GM18870 (cell line): ENCODE data around the gene TCOF1.
A peak's percentile ranks its signal among the peaks of the same experiment; 100 is the strongest.

Experiments
- ATAC-seq: cut with Tn5 transposase; IDR thresholded peaks from one replicate; pipeline ENCODE4 v1.9.1; 2021; ENCODE audit warnings: moderate library complexity; ENCODE audit not compliant: unreplicated experiment

TCOF1 gene

DNA sequence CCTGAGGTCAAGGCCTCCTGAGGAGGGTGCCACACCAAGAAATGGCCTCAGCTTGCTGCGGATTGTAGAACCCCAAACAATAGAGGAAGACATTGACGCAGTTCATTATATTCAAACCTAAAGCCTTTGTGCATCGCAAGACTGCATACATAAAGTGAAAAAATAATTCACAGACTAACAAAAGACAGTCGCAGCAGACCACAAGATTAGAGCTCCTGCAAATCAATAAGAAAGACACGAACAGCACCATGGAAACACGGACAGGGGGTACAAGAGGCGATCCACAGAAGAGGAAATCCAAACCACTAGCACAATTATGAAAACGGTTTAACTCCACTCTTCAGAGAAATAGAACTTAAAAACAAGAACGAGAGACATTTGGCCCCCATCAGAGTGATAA is 10.0 kb upstream of the TCOF1 start:
- no peak for ATAC-seq

GRCh38 chr5:150349681-150350275 is 7.7 kb upstream of the TCOF1 start:
- no peak for ATAC-seq

DNA sequence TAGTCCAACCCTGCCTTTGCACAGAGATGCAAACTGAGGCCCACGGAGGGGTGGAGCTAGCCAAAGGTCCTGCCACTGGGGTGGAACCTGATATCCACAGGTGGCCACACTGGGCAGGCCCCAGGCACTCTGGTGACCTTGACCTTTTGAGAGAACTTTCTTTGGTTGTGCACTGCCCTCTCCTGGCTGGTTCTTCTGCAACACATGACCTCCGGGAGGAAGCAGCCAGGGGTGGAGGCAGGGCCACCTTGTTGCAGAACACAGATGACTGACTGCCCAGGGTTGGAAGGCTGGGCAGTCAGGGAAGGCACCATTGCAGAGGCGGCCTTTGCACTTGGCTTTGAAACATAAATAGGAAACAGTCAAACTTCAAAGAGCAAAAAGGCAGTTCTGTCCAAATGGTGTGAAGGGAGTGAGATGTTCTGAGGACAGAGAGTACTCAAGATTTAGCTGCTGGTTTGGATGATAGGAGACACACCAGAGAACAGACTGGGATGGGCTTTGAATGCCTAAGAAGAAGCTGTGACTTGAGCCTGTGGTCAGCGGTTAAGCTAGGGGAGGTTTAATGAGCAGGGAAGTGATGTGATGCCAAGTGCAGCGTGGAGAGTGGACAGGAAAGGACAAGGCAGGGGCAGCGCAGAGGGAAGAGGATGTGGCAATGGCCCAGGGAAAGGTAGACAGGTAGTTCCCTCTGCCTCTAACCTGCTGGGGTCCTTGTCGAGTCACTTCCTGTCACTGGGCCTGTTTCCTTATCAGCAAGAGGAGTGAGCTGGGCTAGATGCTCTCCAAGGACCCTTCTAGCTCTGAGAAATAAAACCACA is 6.8 kb upstream of the TCOF1 start:
- peak; percentile 86 for ATAC-seq

- no peak for ATAC-seq
These were observed 5.1 kb upstream of the TCOF1 start for GRCh38 chr5:150352244-150353031.

DNA sequence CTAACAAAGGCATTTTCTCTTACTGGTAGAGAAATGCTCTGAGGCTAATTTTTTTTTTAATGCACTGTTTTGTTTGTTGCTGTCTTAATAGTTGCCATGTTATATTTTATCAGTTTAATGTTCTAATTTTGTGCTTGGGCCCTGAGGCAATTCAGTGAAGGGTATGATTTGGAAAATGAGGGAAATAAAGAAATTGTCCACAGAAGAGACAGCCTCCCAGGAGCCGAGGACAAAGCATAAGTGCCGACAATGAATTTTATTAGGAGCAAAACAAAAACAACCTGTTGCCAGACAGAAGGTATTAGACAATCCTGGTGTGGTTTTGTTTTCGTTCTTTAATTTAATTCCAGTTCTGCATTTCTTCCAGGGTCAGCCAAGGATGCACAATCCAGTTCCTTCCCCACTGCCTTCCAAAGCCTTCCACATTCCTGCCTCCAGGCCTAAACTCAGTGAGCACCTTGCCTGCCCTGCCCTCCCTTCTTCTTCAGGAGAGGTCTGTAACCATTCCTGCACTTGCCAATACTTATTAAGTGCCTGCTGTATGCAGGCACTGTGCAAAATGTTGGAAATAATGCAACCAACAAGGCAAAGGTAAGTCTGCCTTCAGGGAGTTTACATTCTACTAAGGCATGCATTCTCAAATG is 4.3 kb upstream of the TCOF1 start:
- no peak for ATAC-seq

DNA sequence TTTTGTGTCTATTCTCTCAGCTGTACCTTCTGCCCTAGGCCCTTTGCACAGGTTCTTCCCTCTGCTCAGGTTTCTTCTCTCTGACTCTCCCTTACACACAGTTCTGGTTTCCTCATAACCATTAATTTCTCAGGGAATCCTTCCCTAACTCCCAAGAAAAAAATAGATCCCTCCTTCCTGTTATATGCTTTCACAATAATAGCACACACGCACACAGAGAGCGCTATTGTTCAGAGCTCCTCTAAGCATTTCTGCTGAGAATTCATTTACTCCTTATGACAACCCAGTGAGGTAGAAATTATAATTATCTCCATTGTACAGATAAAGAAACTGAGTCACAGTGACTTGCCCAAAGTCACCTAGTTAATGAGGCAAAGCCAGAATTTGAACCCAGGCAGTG is 1.7 kb upstream of the TCOF1 start:
- no peak for ATAC-seq

GRCh38 chr5:150356575-150357294 is 762 bp upstream of the TCOF1 start:
- no peak for ATAC-seq

DNA sequence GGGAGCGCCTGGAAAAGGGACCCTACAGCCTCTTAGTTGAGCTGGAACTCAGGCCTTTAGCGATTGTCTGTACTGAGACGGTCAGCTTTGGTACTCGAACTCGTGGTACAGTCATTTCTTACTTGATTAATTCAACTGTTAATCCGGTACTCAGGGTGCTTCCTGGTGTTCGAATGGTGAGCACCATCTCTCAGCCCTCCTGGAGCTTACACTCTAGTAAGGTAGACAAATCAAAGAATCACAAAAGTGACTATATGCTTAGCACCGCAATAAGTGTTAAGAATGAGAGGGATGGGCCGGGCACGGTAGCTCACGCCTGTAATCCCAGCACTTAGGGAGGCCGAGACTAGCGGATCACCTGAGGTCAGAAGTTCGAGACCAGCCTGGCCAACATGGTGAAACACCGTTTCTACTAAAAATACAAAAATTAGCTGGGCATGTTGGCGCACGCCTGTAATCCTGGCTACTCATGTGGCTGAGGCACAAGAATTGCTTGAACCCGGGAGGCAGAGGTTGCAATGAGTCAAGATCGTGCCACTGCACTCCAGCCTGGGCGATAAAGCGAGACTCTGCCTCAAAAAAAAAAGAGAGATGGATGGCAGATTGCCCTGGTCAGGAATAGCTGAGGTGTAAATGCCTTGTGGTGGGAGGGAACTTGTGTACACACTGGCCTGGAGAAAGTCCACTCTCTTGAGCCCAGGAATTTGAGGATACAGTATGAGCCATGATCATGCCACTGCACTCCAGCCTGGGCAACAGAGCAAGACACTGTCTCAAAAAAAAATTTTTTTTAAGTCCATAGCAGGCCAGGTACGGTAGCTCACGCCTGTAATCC is 981 bp downstream of the TCOF1 start:
- ATAC-seq = no peak

GRCh38 chr5:150361301-150361700 is 3.8 kb downstream of the TCOF1 start:
- no peak for ATAC-seq

DNA sequence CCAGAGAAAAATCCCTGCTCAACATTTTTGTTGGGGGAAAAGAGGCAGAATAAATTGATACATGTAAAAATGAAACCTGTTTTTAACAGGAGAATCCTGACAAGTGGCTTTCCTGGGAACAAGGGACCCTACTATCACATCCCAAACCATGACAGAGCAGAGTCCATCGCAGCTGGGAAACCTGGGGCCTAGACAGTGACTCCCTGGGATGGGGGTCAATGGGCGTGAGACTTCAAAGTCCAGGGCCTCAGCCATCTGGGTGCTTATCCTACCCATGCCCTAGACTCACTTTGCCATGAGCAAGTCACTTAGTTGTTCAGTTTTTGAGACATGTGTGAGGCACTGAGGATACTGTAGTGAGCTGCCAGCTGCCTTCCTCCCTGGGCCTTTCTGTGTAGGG is 5.7 kb downstream of the TCOF1 start:
- no peak for ATAC-seq

GRCh38 chr5:150364004-150364403 is 6.5 kb downstream of the TCOF1 start:
- ATAC-seq = no peak

DNA sequence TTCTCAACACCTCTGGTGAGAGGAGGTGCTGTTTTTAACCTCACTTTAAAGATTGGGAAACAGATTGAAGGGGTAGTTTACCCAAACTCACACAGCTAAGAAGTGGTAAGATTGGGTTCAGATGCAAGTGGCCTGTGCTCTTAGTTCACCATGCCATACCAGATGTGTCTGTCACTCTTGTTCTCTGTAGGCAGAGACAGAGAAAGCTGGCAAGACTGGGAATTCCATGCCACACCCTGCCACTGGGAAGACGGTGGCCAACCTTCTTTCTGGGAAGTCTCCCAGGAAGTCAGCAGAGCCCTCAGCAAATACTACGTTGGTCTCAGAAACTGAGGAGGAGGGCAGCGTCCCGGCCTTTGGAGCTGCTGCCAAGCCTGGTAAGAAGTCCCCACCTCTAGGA is 11.0 kb downstream of the TCOF1 start:
- ATAC-seq = no peak

- no peak for ATAC-seq
These were observed 15.1 kb downstream of the TCOF1 start for GRCh38 chr5:150372639-150373038.

DNA sequence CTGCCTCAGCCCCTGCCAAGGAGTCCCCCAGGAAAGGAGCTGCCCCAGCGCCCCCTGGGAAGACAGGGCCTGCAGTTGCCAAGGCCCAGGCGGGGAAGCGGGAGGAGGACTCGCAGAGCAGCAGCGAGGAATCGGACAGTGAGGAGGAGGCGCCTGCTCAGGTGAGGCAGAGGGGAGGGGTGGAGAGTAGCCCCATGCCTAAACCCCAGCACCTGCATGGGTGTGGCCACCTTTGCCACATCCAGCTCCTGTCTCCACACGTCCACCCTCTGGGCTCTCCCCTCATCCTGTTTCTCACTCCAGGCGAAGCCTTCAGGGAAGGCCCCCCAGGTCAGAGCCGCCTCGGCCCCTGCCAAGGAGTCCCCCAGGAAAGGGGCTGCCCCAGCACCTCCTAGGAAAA is 17.2 kb downstream of the TCOF1 start:
- ATAC-seq = no peak

GRCh38 chr5:150376799-150377771 is 19.6 kb downstream of the TCOF1 start:
- no peak for ATAC-seq

GRCh38 chr5:150377964-150378694 is 20.6 kb downstream of the TCOF1 start:
- ATAC-seq = no peak

- no peak for ATAC-seq
These were observed 27.2 kb downstream of the TCOF1 start for GRCh38 chr5:150384701-150385100.
